ENCODE measurements around the gene SMAP1.
A peak's percentile ranks its signal among the peaks of the same experiment; 100 is the strongest.

Gene SMAP1

GRCh38 chr6:70680396-70680795, 12.7 kb downstream of the SMAP1 start:
- H3K36me3 ChIP-seq: no peaks in the 10 kb centered on the region
- H3K27me3 ChIP-seq: no peaks in the 10 kb centered on the region
- H3K9me3 ChIP-seq: no peaks in the 10 kb centered on the region
- H3K4me3 ChIP-seq (ENCODE audit: low read depth in 1 of 2, low read length in 1 of 2): no peak overlapping the region
- no peaks in the 10 kb centered on the region for H3K4me1 ChIP-seq (ENCODE audit: control insufficient read depth in 1 of 2, insufficient read depth in 1 of 2, low read depth in 1 of 2, low read length in 1 of 2)
- H3K27ac ChIP-seq: no peak overlapping the region
- TF ChIP-seq CTCF (IDR thresholded peaks at IDR 0.05): no peak

DNA sequence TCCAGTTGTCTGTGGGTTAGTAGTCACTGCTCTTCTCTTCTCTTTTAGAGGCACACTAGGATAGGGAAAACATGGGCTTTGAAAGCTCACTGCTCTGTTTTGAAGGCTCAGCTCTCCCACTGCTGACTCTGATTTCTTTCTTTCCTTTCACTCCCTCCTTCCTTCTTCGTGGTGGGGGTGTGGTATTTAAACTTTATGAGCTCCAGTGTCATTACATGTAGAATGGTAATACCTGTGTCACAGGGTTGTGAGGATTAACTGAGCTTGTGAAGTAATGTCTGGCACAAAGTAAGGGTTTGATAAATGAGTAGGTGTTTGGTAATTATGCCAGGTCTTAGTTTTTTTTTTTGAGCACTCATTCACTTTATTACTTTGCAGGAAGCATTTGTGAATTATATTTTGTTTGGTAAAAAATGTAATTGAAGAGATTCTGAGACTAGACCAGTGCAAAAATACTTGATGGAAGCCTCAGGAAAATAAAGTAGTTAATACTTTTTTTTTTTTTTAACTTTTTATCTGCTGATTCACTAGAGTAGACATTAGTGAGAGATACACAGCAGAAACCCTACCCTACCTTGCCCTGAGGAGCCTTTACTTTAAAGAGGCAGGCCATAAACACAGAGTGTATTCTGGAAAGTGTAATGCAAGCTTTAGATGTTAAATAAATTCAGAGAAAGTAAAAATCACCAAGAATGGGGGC, 17.3 kb downstream of the SMAP1 start:
- Histone ChIP-seq H3K27ac (no peak overlapping the region), H3K27me3 (no peaks in the 10 kb centered on the region), H3K36me3 (no peaks in the 10 kb centered on the region), H3K9me3 (no peaks in the 10 kb centered on the region), H3K4me1 (ENCODE audit: control insufficient read depth in 1 of 2, insufficient read depth in 1 of 2, low read depth in 1 of 2, low read length in 1 of 2) (no peaks in the 10 kb centered on the region), H3K4me3 (ENCODE audit: low read depth in 1 of 2, low read length in 1 of 2) (no peak overlapping the region)
- no peak for TF ChIP-seq CTCF (IDR thresholded peaks at IDR 0.05)

- no peak overlapping the region for H3K4me3 ChIP-seq (ENCODE audit: low read depth in 1 of 2, low read length in 1 of 2)
- TF ChIP-seq CTCF (IDR thresholded peaks at IDR 0.05): no peak
- no peak overlapping the region for H3K27ac ChIP-seq
- no peaks in the 10 kb centered on the region for H3K4me1 ChIP-seq (ENCODE audit: control insufficient read depth in 1 of 2, insufficient read depth in 1 of 2, low read depth in 1 of 2, low read length in 1 of 2)
- H3K36me3 ChIP-seq: no peaks in the 10 kb centered on the region
- H3K27me3 ChIP-seq: no peaks in the 10 kb centered on the region
- no peaks in the 10 kb centered on the region for H3K9me3 ChIP-seq
Observed at GRCh38 chr6:70685494-70686180, 18.0 kb downstream of the SMAP1 start.

- no peaks in the 10 kb centered on the region for H3K27me3 ChIP-seq
- no peaks in the 10 kb centered on the region for H3K9me3 ChIP-seq
- peak; percentile 81 for TF ChIP-seq CTCF (IDR thresholded peaks at IDR 0.05)
Observed at GRCh38 chr6:70686548-70687133, 19.0 kb downstream of the SMAP1 start.

DNA sequence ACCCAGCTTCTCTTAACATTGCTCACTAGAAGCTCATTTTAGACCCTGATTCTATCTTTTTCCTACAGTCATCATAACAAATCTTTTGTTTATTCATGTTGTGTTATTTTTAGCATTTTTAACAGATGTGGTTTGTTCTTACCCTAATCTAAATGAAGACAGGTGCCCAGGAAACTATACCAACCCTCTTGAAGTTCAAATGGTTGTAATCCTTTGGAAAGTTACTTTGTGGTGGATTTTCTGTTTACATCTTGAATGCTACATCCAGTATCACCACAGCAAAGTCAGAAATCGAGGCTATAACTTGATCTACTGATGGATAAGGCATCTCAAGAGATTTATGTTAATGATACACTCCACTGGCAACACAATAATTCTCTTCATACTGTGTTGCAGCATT, 26.2 kb downstream of the SMAP1 start:
- Histone ChIP-seq H3K4me1 (ENCODE audit: control insufficient read depth in 1 of 2, insufficient read depth in 1 of 2, low read depth in 1 of 2, low read length in 1 of 2) (no peaks in the 10 kb centered on the region), H3K36me3 (no peaks in the 10 kb centered on the region), H3K27ac (no peak overlapping the region), H3K9me3 (no peaks in the 10 kb centered on the region), H3K4me3 (ENCODE audit: low read depth in 1 of 2, low read length in 1 of 2) (no peak overlapping the region), H3K27me3 (no peaks in the 10 kb centered on the region)
- TF ChIP-seq CTCF (IDR thresholded peaks at IDR 0.05): no peak

More at GRCh38 chr6:70686548-70687133, 19.0 kb downstream of the SMAP1 start:
- H3K4me1 ChIP-seq (ENCODE audit: control insufficient read depth in 1 of 2, insufficient read depth in 1 of 2, low read depth in 1 of 2, low read length in 1 of 2): no peaks in the 10 kb centered on the region
- H3K36me3 ChIP-seq: no peaks in the 10 kb centered on the region
- H3K27ac ChIP-seq: no peak overlapping the region
- H3K4me3 ChIP-seq (ENCODE audit: low read depth in 1 of 2, low read length in 1 of 2): no peak overlapping the region

All from neutrophil (primary cell).